ENCODE data around the gene SLC8A2. TPM values are rescaled to one million over a fixed set of nuclear protein-coding genes. Genes with fewer than 3 reads are reported as not detected.

The SLC8A2 gene
- polyA plus RNA-seq, 2 donors, result 0.16 to 0.29 TPM

DNA sequence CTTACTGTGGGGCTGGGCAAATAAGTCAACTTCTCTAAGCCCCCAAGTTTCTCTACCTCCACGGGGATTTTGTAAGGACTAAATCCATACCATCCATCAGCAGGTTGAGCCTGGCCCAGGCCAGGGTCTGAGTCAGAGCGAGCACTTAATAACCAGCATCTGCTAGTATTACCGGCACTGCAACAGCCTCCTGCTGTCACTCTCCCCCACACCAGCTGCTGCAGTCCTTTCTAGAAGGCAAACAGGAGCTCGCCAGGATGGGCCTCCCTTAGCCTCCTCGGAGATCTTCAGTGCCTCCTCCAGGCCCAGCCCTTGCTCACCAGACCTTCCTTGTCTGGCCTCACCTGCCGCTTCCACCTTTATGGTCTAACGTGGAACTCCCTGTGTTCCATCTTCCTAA, 40.0 kb upstream of the SLC8A2 start:
- Histone ChIP-seq H3K36me3 (ENCODE audit: control insufficient read depth in 2 of 2, insufficient read depth in 2 of 2, low read length in 1 of 2) (peaks cover 0 to 5% of the 10 kb centered on the region in 2 donors), H3K4me1 (ENCODE audit: control insufficient read depth in 2 of 2, insufficient read depth in 2 of 2, low read length in 1 of 2) (peaks cover 33 to 51% of the 10 kb centered on the region in 2 donors), H3K4me3 (ENCODE audit: low read depth in 1 of 2, low read length in 2 of 2) (peak overlapping the region in 1 of 2 donors; percentile 30), H3K27me3 (ENCODE audit: control insufficient read depth in 1 of 2, insufficient read depth in 2 of 2, low read length in 2 of 2) (no peaks in the 10 kb centered on the region), H3K27ac (ENCODE audit: low read depth in 2 of 2, low read length in 1 of 2) (peak overlapping the region; percentile 89 to 96), H3K9me3 (ENCODE audit: control insufficient read depth in 2 of 2, insufficient read depth in 1 of 2, low read depth in 1 of 2, low read length in 1 of 2) (no peaks in the 10 kb centered on the region)
- 49 to 54% methylated on average over 7 of the region's 7 CpGs for WGBS, 2 donors

DNA sequence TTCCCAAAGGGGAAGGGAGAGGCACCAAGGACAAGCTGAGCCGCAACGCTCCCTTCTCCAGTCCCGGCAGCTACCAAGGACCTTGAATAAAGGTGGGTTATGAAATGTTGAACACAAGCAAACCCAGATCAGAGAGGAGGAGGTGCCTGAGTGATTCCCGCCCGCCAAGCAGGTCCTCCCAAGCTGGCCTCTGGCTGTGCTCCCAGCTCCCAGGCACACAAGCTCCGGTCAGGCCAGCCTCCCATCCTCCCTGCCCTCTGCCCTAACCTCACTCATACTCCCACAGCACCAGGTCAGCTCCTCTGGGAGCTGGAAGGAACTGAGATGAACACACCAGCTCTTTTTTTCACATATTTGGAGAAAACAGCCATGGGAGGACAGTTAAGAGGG, 39.4 kb upstream of the SLC8A2 start:
- H3K9me3 ChIP-seq (ENCODE audit: control insufficient read depth in 2 of 2, insufficient read depth in 1 of 2, low read depth in 1 of 2, low read length in 1 of 2), result no peaks in the 10 kb centered on the region
- peaks cover 0 to 5% of the 10 kb centered on the region in 2 donors for H3K36me3 ChIP-seq (ENCODE audit: control insufficient read depth in 2 of 2, insufficient read depth in 2 of 2, low read length in 1 of 2)
- H3K4me3 ChIP-seq (ENCODE audit: low read depth in 1 of 2, low read length in 2 of 2), result peak overlapping the region; percentile 5 to 15
- H3K4me1 ChIP-seq (ENCODE audit: control insufficient read depth in 2 of 2, insufficient read depth in 2 of 2, low read length in 1 of 2), result peaks cover 33 to 51% of the 10 kb centered on the region in 2 donors
- 38 to 52% methylated on average over 6 of the region's 6 CpGs for WGBS, 2 donors
- H3K27me3 ChIP-seq (ENCODE audit: control insufficient read depth in 1 of 2, insufficient read depth in 2 of 2, low read length in 2 of 2), result no peaks in the 10 kb centered on the region
- peak overlapping the region; percentile 89 to 96 for H3K27ac ChIP-seq (ENCODE audit: low read depth in 2 of 2, low read length in 1 of 2)

DNA sequence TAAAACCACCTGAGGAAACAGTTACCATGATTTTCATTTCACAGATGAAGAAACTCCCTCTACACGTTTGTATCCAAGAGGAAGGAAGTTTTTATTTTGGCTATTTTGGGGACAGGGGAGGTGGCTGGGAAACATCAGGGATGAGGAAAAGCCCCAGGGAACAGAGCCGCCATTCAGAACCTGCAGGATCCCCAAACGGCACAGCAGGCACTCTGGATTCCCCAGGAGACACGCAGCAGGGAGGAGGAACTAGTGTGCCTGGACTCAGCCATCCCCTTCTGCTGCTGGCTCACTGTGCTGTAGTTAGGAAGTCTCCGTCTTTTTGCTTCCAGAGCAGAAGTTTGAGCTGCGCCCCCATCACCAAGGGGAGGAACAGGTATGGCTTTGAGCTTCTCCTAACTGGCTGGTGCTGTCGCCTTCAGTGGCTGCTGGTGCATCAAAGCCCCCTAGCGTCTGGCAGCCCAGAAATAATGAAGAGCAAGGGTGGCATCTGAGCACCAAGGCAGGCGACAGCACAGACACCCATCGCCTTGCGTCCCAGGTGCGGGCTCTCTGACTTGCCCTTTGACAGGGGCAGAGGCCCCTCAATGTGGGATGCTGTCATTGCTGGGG, 38.9 kb upstream of the SLC8A2 start:
- Histone ChIP-seq H3K4me1 (ENCODE audit: control insufficient read depth in 2 of 2, insufficient read depth in 2 of 2, low read length in 1 of 2) (peaks cover 33 to 51% of the 10 kb centered on the region in 2 donors), H3K27me3 (ENCODE audit: control insufficient read depth in 1 of 2, insufficient read depth in 2 of 2, low read length in 2 of 2) (no peaks in the 10 kb centered on the region), H3K4me3 (ENCODE audit: low read depth in 1 of 2, low read length in 2 of 2) (peak overlapping the region in 1 of 2 donors; percentile 5), H3K36me3 (ENCODE audit: control insufficient read depth in 2 of 2, insufficient read depth in 2 of 2, low read length in 1 of 2) (peaks cover 0 to 7% of the 10 kb centered on the region in 2 donors), H3K9me3 (ENCODE audit: control insufficient read depth in 2 of 2, insufficient read depth in 1 of 2, low read depth in 1 of 2, low read length in 1 of 2) (no peaks in the 10 kb centered on the region), H3K27ac (ENCODE audit: low read depth in 2 of 2, low read length in 1 of 2) (peak overlapping the region; percentile 89 to 96)
- WGBS, 2 donors, result 49 to 52% methylated on average over 12 of the region's 12 CpGs

DNA sequence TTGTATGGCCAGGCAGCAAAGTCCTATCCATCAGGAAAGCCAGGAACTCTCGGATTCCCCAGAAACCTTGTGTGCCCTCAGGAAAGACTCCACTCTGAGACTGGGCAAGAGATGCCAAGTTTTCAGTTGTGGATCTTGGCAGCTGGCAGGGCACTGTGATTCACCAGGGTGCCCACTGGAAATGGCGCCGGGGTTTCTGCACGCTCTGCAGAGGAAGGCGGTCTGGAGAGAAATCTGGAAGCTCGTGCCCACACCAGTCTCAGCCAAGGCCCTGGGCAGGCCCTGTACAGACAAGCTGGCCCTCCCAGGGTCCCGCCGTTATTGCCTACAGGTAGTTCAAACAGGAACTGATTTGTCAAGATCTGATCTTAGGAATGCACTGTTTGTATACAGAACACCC, 38.3 kb upstream of the SLC8A2 start:
- Histone ChIP-seq H3K27ac (ENCODE audit: low read depth in 2 of 2, low read length in 1 of 2) (peak overlapping the region; percentile 89 to 96), H3K36me3 (ENCODE audit: control insufficient read depth in 2 of 2, insufficient read depth in 2 of 2, low read length in 1 of 2) (peaks cover 0 to 10% of the 10 kb centered on the region in 2 donors), H3K9me3 (ENCODE audit: control insufficient read depth in 2 of 2, insufficient read depth in 1 of 2, low read depth in 1 of 2, low read length in 1 of 2) (no peaks in the 10 kb centered on the region), H3K4me3 (ENCODE audit: low read depth in 1 of 2, low read length in 2 of 2) (no peak overlapping the region), H3K27me3 (ENCODE audit: control insufficient read depth in 1 of 2, insufficient read depth in 2 of 2, low read length in 2 of 2) (no peaks in the 10 kb centered on the region), H3K4me1 (ENCODE audit: control insufficient read depth in 2 of 2, insufficient read depth in 2 of 2, low read length in 1 of 2) (peaks cover 33 to 51% of the 10 kb centered on the region in 2 donors)
- 35 to 38% methylated on average over 8 of the region's 8 CpGs for WGBS, 2 donors

DNA sequence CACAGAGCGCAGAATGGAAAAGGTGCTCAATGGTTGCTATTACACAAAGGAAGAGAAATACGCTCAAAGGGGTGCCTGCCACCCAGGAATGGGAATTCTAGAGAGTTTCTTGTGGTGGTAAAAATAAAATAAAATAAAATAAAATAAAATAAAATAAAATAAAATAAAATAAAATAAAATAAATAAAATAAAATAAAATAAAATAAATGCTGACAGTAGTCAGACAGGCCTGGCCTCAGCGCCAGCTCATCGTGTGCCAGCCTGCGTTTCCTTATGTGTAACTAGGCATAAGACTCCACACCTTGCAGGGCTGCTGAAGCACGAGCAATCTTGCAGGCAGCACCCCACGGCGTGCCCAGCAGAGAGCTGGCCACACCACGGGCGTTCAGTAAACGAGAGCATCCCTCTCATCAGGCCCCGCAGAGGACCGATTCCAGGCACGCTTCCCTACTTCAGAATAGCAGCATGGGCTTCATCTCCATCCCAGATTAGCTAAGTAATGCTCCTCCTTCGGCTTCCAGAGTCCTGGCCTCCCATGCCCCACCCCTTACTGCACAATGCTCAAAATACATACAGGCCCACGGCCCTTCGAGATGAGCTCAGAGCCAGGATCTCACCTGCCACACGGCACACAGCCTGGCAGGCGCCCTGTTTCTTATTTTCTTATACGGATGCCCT, 37.6 kb upstream of the SLC8A2 start:
- Histone ChIP-seq H3K27ac (ENCODE audit: low read depth in 2 of 2, low read length in 1 of 2) (peak overlapping the region; percentile 89 to 96), H3K4me1 (ENCODE audit: control insufficient read depth in 2 of 2, insufficient read depth in 2 of 2, low read length in 1 of 2) (peaks cover 33 to 51% of the 10 kb centered on the region in 2 donors), H3K36me3 (ENCODE audit: control insufficient read depth in 2 of 2, insufficient read depth in 2 of 2, low read length in 1 of 2) (peaks cover 0 to 10% of the 10 kb centered on the region in 2 donors), H3K4me3 (ENCODE audit: low read depth in 1 of 2, low read length in 2 of 2) (no peak overlapping the region), H3K9me3 (ENCODE audit: control insufficient read depth in 2 of 2, insufficient read depth in 1 of 2, low read depth in 1 of 2, low read length in 1 of 2) (no peaks in the 10 kb centered on the region), H3K27me3 (ENCODE audit: control insufficient read depth in 1 of 2, insufficient read depth in 2 of 2, low read length in 2 of 2) (no peaks in the 10 kb centered on the region)
- WGBS, 2 donors, result 50 to 63% methylated on average over 20 of the region's 20 CpGs

DNA sequence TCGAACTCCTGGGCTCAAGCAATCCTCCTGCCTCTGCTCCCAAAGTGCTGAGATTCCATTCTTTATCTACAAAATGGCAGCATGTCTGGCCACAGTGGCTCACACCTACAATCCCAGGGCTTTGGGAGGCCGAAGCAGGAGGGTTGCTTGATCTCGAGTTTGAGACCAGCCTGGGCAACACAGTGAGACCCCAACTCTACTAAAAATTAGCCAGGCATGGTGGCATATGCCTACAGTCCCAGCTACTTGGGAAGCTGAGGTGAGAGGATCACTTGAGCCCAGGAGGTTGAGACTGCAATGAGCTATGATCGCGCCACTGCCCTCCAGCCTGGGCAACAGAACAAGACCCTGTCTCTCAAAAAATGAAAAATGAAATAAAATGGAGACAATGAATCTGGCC, 37.0 kb upstream of the SLC8A2 start:
- H3K4me1 ChIP-seq (ENCODE audit: control insufficient read depth in 2 of 2, insufficient read depth in 2 of 2, low read length in 1 of 2), result peaks cover 33 to 51% of the 10 kb centered on the region in 2 donors
- H3K4me3 ChIP-seq (ENCODE audit: low read depth in 1 of 2, low read length in 2 of 2), result no peak overlapping the region
- peaks cover 0 to 11% of the 10 kb centered on the region in 2 donors for H3K36me3 ChIP-seq (ENCODE audit: control insufficient read depth in 2 of 2, insufficient read depth in 2 of 2, low read length in 1 of 2)
- no peaks in the 10 kb centered on the region for H3K27me3 ChIP-seq (ENCODE audit: control insufficient read depth in 1 of 2, insufficient read depth in 2 of 2, low read length in 2 of 2)
- no peaks in the 10 kb centered on the region for H3K9me3 ChIP-seq (ENCODE audit: control insufficient read depth in 2 of 2, insufficient read depth in 1 of 2, low read depth in 1 of 2, low read length in 1 of 2)
- H3K27ac ChIP-seq (ENCODE audit: low read depth in 2 of 2, low read length in 1 of 2), result peak overlapping the region; percentile 69 to 81
- WGBS, 2 donors, result 76 to 83% methylated on average over 5 of the region's 5 CpGs

DNA sequence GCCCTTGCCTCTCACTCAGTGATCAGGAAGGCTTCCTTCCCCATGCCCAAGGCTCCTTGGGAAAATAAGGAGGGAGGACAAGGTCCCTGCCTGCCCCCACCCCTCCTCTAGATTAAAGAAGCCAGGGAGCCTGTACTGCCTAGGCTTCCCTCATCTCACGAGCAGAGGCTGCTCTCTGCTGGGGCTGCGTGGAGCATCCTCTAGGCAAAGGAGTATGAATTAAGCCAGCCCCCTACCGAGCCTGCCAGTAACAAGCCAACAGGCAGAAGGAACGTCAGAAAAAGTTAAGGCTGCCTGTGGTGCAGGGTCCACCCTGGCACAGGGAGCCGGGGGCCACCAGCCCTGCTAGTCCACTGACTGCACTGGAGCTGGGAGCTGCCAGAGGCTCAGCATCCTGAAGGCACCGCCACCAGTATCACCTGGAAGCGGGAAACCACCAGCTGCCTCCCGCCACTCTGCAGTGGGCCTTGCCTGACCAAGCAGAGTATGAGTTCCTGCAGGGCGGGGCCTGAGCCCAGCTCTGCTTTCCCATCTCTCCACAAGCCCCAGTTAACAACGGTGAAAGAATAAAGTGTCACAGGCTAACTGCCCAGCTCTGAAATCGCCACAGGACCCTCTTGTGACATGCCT, 36.3 kb upstream of the SLC8A2 start:
- no peaks in the 10 kb centered on the region for H3K9me3 ChIP-seq (ENCODE audit: control insufficient read depth in 2 of 2, insufficient read depth in 1 of 2, low read depth in 1 of 2, low read length in 1 of 2)
- no peak overlapping the region for H3K4me3 ChIP-seq (ENCODE audit: low read depth in 1 of 2, low read length in 2 of 2)
- H3K27ac ChIP-seq (ENCODE audit: low read depth in 2 of 2, low read length in 1 of 2), result peak overlapping the region in 1 of 2 donors; percentile 81
- 70 to 73% methylated on average over 11 of the region's 11 CpGs for WGBS, 2 donors
- H3K36me3 ChIP-seq (ENCODE audit: control insufficient read depth in 2 of 2, insufficient read depth in 2 of 2, low read length in 1 of 2), result peaks cover 0 to 17% of the 10 kb centered on the region in 2 donors
- peaks cover 30 to 46% of the 10 kb centered on the region in 2 donors for H3K4me1 ChIP-seq (ENCODE audit: control insufficient read depth in 2 of 2, insufficient read depth in 2 of 2, low read length in 1 of 2)
- no peaks in the 10 kb centered on the region for H3K27me3 ChIP-seq (ENCODE audit: control insufficient read depth in 1 of 2, insufficient read depth in 2 of 2, low read length in 2 of 2)

DNA sequence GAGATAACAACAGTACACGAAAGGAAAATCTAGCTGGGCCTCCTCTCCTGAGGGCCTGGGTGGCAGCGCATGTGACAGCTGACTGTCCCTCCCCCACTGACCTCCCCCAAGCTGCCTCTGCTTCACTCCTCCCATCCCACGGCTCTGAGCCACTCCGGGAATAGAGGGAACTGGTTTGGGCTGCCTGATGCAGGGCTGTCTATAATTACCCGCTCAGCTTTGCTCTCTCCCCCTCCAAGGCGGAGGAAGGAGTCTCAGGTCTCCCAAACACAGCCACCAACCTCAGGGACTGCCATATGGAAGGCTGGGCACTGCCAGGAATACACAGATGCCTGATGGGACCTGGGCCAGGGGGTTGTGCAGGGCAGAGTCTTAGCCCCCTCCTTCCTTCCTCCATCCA, 35.3 kb upstream of the SLC8A2 start:
- Histone ChIP-seq H3K27me3 (ENCODE audit: control insufficient read depth in 1 of 2, insufficient read depth in 2 of 2, low read length in 2 of 2) (no peaks in the 10 kb centered on the region), H3K4me1 (ENCODE audit: control insufficient read depth in 2 of 2, insufficient read depth in 2 of 2, low read length in 1 of 2) (peaks cover 28 to 38% of the 10 kb centered on the region in 2 donors), H3K36me3 (ENCODE audit: control insufficient read depth in 2 of 2, insufficient read depth in 2 of 2, low read length in 1 of 2) (peaks cover 0 to 19% of the 10 kb centered on the region in 2 donors), H3K27ac (ENCODE audit: low read depth in 2 of 2, low read length in 1 of 2) (peak overlapping the region in 1 of 2 donors; percentile 25), H3K4me3 (ENCODE audit: low read depth in 1 of 2, low read length in 2 of 2) (no peak overlapping the region), H3K9me3 (ENCODE audit: control insufficient read depth in 2 of 2, insufficient read depth in 1 of 2, low read depth in 1 of 2, low read length in 1 of 2) (no peaks in the 10 kb centered on the region)
- whole genome bisulfite sequencing, 2 donors, result 49 to 64% methylated on average over 6 of the region's 6 CpGs

DNA sequence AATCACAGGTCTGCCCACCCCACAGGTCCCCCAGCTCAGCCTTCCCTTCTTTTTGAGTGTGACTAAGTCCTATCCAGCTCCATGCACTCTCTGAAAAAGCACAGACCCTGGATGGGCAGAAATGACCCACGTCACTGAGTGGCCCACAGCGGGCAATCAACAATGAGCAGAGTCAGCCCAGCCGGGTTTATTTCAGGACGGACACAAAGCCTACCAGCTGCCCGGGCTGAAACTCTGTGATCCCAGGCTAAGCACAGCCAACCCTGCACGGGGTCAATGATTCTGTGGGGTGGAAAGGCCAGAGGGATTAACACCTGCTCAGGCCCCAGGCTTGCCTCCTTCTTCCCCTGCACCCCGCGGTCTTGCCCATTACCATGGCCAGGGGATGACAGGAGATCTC, 34.8 kb upstream of the SLC8A2 start:
- H3K4me1 ChIP-seq (ENCODE audit: control insufficient read depth in 2 of 2, insufficient read depth in 2 of 2, low read length in 1 of 2), result peaks cover 28 to 33% of the 10 kb centered on the region in 2 donors
- H3K27ac ChIP-seq (ENCODE audit: low read depth in 2 of 2, low read length in 1 of 2), result no peak overlapping the region
- H3K4me3 ChIP-seq (ENCODE audit: low read depth in 1 of 2, low read length in 2 of 2), result no peak overlapping the region
- H3K9me3 ChIP-seq (ENCODE audit: control insufficient read depth in 2 of 2, insufficient read depth in 1 of 2, low read depth in 1 of 2, low read length in 1 of 2), result no peaks in the 10 kb centered on the region
- H3K27me3 ChIP-seq (ENCODE audit: control insufficient read depth in 1 of 2, insufficient read depth in 2 of 2, low read length in 2 of 2), result no peaks in the 10 kb centered on the region
- WGBS, 2 donors, result 70 to 88% methylated on average over 8 of the region's 8 CpGs
- H3K36me3 ChIP-seq (ENCODE audit: control insufficient read depth in 2 of 2, insufficient read depth in 2 of 2, low read length in 1 of 2), result peaks cover 2 to 21% of the 10 kb centered on the region in 2 donors
